Natural killer cell (primary cell): ENCODE results near the gene HOXD13. TPM values are rescaled to one million over a fixed set of nuclear protein-coding genes. Genes with fewer than 3 reads are reported as not detected.

Experiments
- ATAC-seq, 3 donors: fragments of 150-1000 bp in 2 of 3; fragments of 200-7000 bp in 1 of 3; cut with Tn5 transposase; 1 replicate in 1 of 3; 2 replicates in 2 of 3; pipeline ENCODE4 v1.10.0; 2021; ENCODE audit warnings: mild to moderate bottlenecking in 2 of 3, moderate library complexity in 2 of 3
- DNase-seq, 2 donors: peaks; one replicate each; pipeline versions ENCODE4 v3.0.0 to v3.0.0-alpha.2; 2013 to 2021; ENCODE audit warnings: mixed read lengths in 1 of 2
- H3K27ac ChIP-seq: one replicate; pipeline ENCODE4 v1.5.1; 2013; ENCODE audit warnings: mild to moderate bottlenecking, low read length
- H3K27me3 ChIP-seq: one replicate; pipeline ENCODE4 v1.6.1; 2013; ENCODE audit warnings: low read length; ENCODE audit not compliant: control insufficient read depth, insufficient read depth
- H3K36me3 ChIP-seq: one replicate; pipeline ENCODE4 v1.6.1; 2013; ENCODE audit warnings: low read length; ENCODE audit not compliant: control insufficient read depth, insufficient read depth
- H3K4me1 ChIP-seq: one replicate; pipeline ENCODE4 v1.6.1; 2013; ENCODE audit warnings: low read length; ENCODE audit not compliant: control insufficient read depth, insufficient read depth
- H3K4me3 ChIP-seq: one replicate; pipeline ENCODE4 v1.5.1; 2013; ENCODE audit warnings: low read length
- H3K9me3 ChIP-seq: one replicate; pipeline ENCODE4 v1.6.1; 2013; ENCODE audit warnings: low read length; ENCODE audit not compliant: control insufficient read depth, insufficient read depth
- H3K27ac Mint-ChIP-seq, 2 donors: one replicate each; pipeline ENCODE4 v1.8.0; 2022; ENCODE audit warnings: mild to moderate bottlenecking in 2 of 2, mixed read lengths in 2 of 2, moderate library complexity in 1 of 2
- H3K27me3 Mint-ChIP-seq, 2 donors: one replicate each; pipeline ENCODE4 v1.8.0; 2022; ENCODE audit warnings: low read depth in 2 of 2, mixed read lengths in 2 of 2
- H3K36me3 Mint-ChIP-seq: one replicate; pipeline ENCODE4 v1.8.0; 2022; ENCODE audit warnings: mixed read lengths
- H3K4me1 Mint-ChIP-seq, 2 donors: one replicate each; pipeline ENCODE4 v1.8.0; 2022; ENCODE audit warnings: mixed read lengths in 2 of 2
- H3K4me3 Mint-ChIP-seq: one replicate; pipeline ENCODE4 v1.8.0; 2022; ENCODE audit warnings: mild to moderate bottlenecking, moderate library complexity, mixed read lengths
- H3K9me3 Mint-ChIP-seq, 2 donors: one replicate each; pipeline ENCODE4 v1.8.0; 2022; ENCODE audit warnings: mixed read lengths in 2 of 2
- CTCF ChIP-seq: fragments of 200-600 bp; IDR thresholded peaks from one replicate; pipeline ENCODE4 v1.8.0; 2022; ENCODE audit warnings: antibody characterized with exemption
- WGBS: methylation state at CpG from one replicate; pipeline ENCODE4 v1.1.7; 2013; ENCODE audit warnings: missing lambda C conversion rate; ENCODE audit not compliant: insufficient coverage; 5-methylcytosine and 5-hydroxymethylcytosine counted together
- intact Hi-C: fragments of 100-400 bp; cut with micrococcal nuclease; formaldehyde crosslinking; loops from one replicate; pipeline ENCODE4 v1.14.2; 2022
- total RNA-seq, 4 donors: library from RNA; stranded (reverse); fragments of 120-200 nt in 1 of 4; gene quantifications; one replicate each; pipeline versions ENCODE4 v1.2.3 to v1.2.4, GENCODE V29; 2013 to 2022

Gene HOXD13
- total RNA-seq, 3 donors from 2014 or later (not counting 1 experiment from before 2014, with no cell fraction given): not detected

GRCh38 chr2:176066645-176067588 lies 25.6 kb upstream of the HOXD13 start:
- no peak for TF ChIP-seq CTCF
- ATAC-seq: no peak
- intact Hi-C loops: no loop called here
- WGBS: 9% methylated on average over 55 of the region's 56 CpGs
- Mint-ChIP-seq H3K36me3 (no peaks in the 10 kb centered on the region), H3K27me3 (peaks cover 55 to 58% of the 10 kb centered on the region in 2 donors), H3K9me3 (no peaks in the 10 kb centered on the region), H3K4me3 (no peak overlapping the region), H3K4me1 (no peaks in the 10 kb centered on the region), H3K27ac (no peak overlapping the region)
- peaks cover under 1% of the 10 kb centered on the region for H3K9me3 ChIP-seq
- no peak for DNase-seq
- peaks cover 6% of the 10 kb centered on the region for H3K4me1 ChIP-seq
- H3K4me3 ChIP-seq: no peak overlapping the region
- H3K27ac ChIP-seq: no peak overlapping the region
- no peaks in the 10 kb centered on the region for H3K36me3 ChIP-seq
- H3K27me3 ChIP-seq: peaks cover 53% of the 10 kb centered on the region

GRCh38 chr2:176067589-176068418 lies 24.7 kb upstream of the HOXD13 start:
- ATAC-seq (no peak), DNase-seq (no peak)
- intact Hi-C loops: no loop called here
- H3K4me1 ChIP-seq: peaks cover 6% of the 10 kb centered on the region
- no peaks in the 10 kb centered on the region for H3K36me3 ChIP-seq
- no peak overlapping the region for H3K4me3 ChIP-seq
- 8% methylated on average over 38 of the region's 38 CpGs for WGBS
- Mint-ChIP-seq H3K4me1 (no peaks in the 10 kb centered on the region), H3K36me3 (no peaks in the 10 kb centered on the region), H3K27me3 (peaks cover 46 to 59% of the 10 kb centered on the region in 2 donors), H3K4me3 (no peak overlapping the region), H3K9me3 (no peaks in the 10 kb centered on the region), H3K27ac (no peak overlapping the region)
- H3K27ac ChIP-seq: no peak overlapping the region
- no peak for TF ChIP-seq CTCF
- peaks cover 49% of the 10 kb centered on the region for H3K27me3 ChIP-seq
- peaks cover 3% of the 10 kb centered on the region for H3K9me3 ChIP-seq

GRCh38 chr2:176068419-176068832 lies 24.1 kb upstream of the HOXD13 start:
- H3K4me3 Mint-ChIP-seq: no peak overlapping the region
- Histone ChIP-seq H3K9me3 (peaks cover 3% of the 10 kb centered on the region), H3K4me1 (peaks cover 6% of the 10 kb centered on the region), H3K27ac (no peak overlapping the region), H3K27me3 (peaks cover 50% of the 10 kb centered on the region), H3K4me3 (no peak overlapping the region), H3K36me3 (no peaks in the 10 kb centered on the region)
- H3K36me3 Mint-ChIP-seq: no peaks in the 10 kb centered on the region
- ATAC-seq: no peak
- 10% methylated on average over 30 of the region's 30 CpGs for WGBS
- TF ChIP-seq CTCF: no peak
- DNase-seq: no peak
- H3K27me3 Mint-ChIP-seq: peaks cover 48 to 64% of the 10 kb centered on the region in 2 donors
- no peak overlapping the region for H3K27ac Mint-ChIP-seq
- H3K9me3 Mint-ChIP-seq: no peaks in the 10 kb centered on the region
- no peaks in the 10 kb centered on the region for H3K4me1 Mint-ChIP-seq
- intact Hi-C loops: no loop called here
